ENCODE results near the gene TRIM54. TPM values are rescaled to one million over a fixed set of nuclear protein-coding genes. Genes with fewer than 3 reads are reported as not detected.
A peak's percentile ranks its signal among the peaks of the same experiment; 100 is the strongest.

Gene TRIM54
- total RNA-seq, 1 donor from 2014 or later: 2.5 TPM

GRCh38 chr2:27256855-27257454 lies 25.3 kb upstream of the TRIM54 start:
- no peak for TF ChIP-seq POLR2AphosphoS5 (IDR thresholded peaks at IDR 0.05; ENCODE audit: insufficient read depth in 1 of 2, low read depth in 1 of 2)
- no peak for TF ChIP-seq POLR2A (IDR thresholded peaks at IDR 0.05)
- TF ChIP-seq CTCF (IDR thresholded peaks at IDR 0.05): no peak
- Histone ChIP-seq H3K27ac (no peak overlapping the region), H3K4me3 (no peak overlapping the region), H3K27me3 (peaks cover 6% of the 10 kb centered on the region), H3K36me3 (no peaks in the 10 kb centered on the region), H3K9me3 (no peaks in the 10 kb centered on the region), H3K4me1 (no peaks in the 10 kb centered on the region)
- DNase-seq (ENCODE audit: extremely low spot score in 2 of 2): no peak
- intact Hi-C loops (cut with DNase I): no loop called here

DNA sequence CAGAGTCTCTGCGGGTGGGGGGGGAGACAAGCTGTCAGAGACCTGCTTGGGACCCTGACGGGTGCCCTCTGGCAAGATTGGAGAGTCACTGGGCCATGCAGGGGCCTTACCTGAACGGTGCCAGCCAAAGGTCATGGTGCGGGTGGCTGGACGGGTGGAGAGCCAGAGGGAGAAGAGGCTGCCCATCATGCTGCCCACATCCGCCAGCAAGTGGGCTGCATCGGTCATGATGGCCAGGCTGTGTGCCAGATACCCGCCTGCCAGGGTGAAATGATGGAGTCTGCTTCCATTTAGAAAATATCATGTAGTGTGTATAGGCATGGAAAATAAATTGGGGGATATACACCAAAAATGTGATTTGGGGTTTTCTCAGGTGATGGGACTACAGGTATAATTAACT lies 24.2 kb upstream of the TRIM54 start:
- peaks cover 9% of the 10 kb centered on the region for H3K4me1 ChIP-seq
- H3K4me3 ChIP-seq: no peak overlapping the region
- H3K36me3 ChIP-seq: no peaks in the 10 kb centered on the region
- H3K27me3 ChIP-seq: peaks cover 12% of the 10 kb centered on the region
- H3K9me3 ChIP-seq: no peaks in the 10 kb centered on the region
- intact Hi-C loops (cut with DNase I): no loop called here
- DNase-seq (ENCODE audit: extremely low spot score in 2 of 2): no peak
- no peak overlapping the region for H3K27ac ChIP-seq
- TF ChIP-seq POLR2AphosphoS5 (IDR thresholded peaks at IDR 0.05; ENCODE audit: insufficient read depth in 1 of 2, low read depth in 1 of 2) (no peak), CTCF (IDR thresholded peaks at IDR 0.05) (no peak), POLR2A (IDR thresholded peaks at IDR 0.05) (no peak)

- Histone ChIP-seq H3K27me3 (peaks cover 30% of the 10 kb centered on the region), H3K4me3 (no peak overlapping the region), H3K27ac (no peak overlapping the region), H3K9me3 (no peaks in the 10 kb centered on the region), H3K36me3 (no peaks in the 10 kb centered on the region), H3K4me1 (peaks cover 31% of the 10 kb centered on the region)
- intact Hi-C loops (cut with DNase I): no loop called here
- no peak for DNase-seq (ENCODE audit: extremely low spot score in 2 of 2)
- TF ChIP-seq POLR2A (IDR thresholded peaks at IDR 0.05) (no peak), POLR2AphosphoS5 (IDR thresholded peaks at IDR 0.05; ENCODE audit: insufficient read depth in 1 of 2, low read depth in 1 of 2) (no peak), CTCF (IDR thresholded peaks at IDR 0.05) (no peak)
Measured at GRCh38 chr2:27261241-27261925, 20.8 kb upstream of the TRIM54 start.

GRCh38 chr2:27261926-27262298 lies 20.3 kb upstream of the TRIM54 start:
- H3K4me3 ChIP-seq: peak overlapping the region in 1 of 2 donors; percentile 37
- H3K36me3 ChIP-seq: no peaks in the 10 kb centered on the region
- TF ChIP-seq POLR2AphosphoS5 (IDR thresholded peaks at IDR 0.05; ENCODE audit: insufficient read depth in 1 of 2, low read depth in 1 of 2): no peak
- no peak for TF ChIP-seq POLR2A (IDR thresholded peaks at IDR 0.05)
- TF ChIP-seq CTCF (IDR thresholded peaks at IDR 0.05): no peak
- peaks cover 31% of the 10 kb centered on the region for H3K4me1 ChIP-seq
- no peak overlapping the region for H3K27ac ChIP-seq
- no peak for DNase-seq (ENCODE audit: extremely low spot score in 2 of 2)
- intact Hi-C loops (cut with DNase I): no loop called here
- H3K9me3 ChIP-seq: no peaks in the 10 kb centered on the region
- peaks cover 30% of the 10 kb centered on the region for H3K27me3 ChIP-seq

Data from vagina (tissue), 2 donors.